HG03060 (cell line): ENCODE results near the gene PTGES2.
"Not testable (repeated sequence)": the region's sequence is repeated elsewhere in the genome, so short reads cannot be mapped to it uniquely, and the experiment has no call there.

Experiments used
- ATAC-seq: cut with Tn5 transposase; IDR thresholded peaks from one replicate; pipeline ENCODE4 v1.9.1; 2021; ENCODE audit warnings: low read depth, moderate number of reproducible peaks; ENCODE audit not compliant: unreplicated experiment

The PTGES2 gene

DNA sequence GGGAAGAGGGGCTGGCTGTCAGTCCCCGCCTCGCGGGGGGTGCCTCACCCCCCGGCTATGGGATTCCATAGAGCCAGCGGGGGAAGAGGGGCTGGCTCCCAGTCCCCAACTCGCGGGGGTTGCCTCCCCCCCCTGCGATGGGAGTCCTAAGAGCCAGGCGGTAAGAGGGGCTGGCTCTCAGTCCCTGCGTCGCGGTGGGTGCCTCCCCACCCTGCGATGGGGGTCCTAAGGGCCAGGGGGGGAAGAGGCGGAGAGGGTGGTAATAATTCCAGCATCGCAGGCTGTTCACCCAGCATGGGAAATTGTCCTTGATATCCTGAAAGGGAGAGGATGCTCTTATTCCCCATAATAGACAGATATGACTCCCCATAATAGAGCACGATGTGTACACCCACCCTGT is 12.1 kb upstream of the PTGES2 start:
- no peak for ATAC-seq

DNA sequence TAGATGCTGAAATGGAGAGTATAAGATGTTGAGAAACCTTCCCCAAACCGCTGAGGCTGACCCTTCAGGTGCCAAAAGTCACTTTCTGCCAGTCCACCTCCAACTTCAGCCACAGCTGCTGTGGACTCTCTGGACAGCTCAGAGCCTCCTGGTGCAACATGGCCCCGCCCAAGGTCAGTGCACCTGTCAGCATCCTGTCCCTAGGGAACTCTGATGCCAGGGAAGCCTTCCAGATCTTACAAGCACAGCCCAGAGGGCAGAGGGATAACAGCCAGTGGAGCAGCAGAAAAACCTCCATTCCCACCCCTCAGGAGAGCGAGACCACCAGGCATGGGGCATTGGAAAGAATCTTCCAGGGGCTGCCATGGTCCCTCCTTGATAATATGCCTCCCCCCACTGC is 10.5 kb upstream of the PTGES2 start:
- no peak for ATAC-seq

DNA sequence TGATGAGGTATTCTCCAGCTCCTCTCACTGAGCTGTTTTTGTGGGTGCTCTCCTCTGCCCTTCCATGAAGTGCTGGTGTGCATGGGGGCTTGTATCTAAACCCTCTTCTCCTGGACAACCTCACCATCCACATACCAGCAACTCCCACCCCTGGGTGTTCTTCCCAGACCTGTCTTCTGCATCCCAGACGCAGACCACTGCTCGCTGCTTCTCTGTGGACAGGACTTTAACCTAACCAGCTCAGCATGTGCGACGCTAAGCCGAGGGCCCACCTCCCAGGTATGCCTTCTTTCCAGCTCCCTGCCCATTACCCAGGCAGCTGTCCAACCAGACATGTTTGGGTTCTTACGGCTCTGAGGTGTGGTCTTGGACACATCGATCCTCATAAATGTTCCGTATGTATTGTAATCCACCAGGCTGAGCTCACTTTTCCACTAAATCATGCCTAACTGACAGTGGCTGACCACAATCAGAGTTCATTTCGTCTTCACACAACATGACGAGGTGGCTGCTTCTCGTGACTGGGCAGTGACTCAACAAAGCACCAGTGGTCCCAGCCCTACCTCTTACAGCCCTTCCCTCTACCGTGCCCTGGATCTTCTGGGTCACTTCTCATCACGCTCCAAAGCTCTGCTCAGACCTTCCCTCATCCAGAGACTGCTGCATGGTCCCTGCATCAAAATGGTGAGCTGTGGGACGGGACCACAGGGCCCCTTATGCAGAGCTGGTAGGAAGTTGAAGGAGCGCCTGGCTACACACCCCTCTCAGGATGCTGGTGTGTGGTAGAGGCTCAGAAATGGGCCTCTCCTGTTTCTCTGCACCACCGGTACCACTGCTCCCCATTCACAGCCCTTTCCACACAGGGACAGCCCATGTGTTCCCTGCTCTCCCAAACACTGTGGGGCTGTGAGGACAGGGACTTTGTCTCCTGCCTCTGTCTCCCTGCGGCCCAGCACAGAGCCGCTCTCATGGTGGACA is 9.6 kb upstream of the PTGES2 start:
- ATAC-seq: no peak

DNA sequence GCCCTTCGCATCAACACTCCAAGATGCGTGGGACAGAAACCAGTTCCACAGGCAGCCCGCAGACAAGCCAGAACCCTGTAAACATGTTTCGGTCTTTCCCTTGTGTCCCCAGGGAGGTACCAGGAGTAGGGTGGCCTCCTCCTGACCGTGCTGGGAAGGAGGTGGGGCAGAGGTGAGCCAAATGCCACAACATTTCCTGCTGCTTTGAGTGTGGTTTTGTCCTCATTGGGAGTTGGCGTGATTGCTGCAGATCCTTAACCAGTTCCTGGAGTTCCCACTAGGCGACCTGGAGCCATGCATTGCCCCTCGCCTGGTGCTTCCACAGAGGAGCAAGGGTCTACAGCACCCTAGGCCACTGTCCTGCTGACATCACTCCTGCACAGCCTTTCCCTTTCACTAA is 8.0 kb upstream of the PTGES2 start:
- ATAC-seq: not testable (repeated sequence)

DNA sequence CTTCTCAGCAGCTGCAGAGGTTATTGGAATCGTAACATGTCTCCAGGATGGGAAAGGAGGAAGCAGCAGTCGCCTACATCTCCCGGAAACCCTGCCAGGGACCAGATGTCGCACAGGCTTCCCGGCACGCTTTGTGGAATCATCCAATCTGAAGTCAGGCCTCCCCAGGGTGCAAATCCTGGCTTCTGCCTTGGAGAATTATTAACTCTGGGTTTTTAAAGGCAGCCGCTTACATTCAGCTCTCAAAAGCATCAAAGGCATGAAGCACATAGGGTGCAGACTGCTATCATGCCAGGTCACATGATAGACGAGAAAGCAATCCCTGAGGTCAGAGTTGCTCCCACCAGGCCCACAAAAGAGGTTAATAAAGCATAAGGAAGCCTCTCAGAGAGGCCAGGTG is 4.6 kb upstream of the PTGES2 start:
- not testable (repeated sequence) for ATAC-seq

DNA sequence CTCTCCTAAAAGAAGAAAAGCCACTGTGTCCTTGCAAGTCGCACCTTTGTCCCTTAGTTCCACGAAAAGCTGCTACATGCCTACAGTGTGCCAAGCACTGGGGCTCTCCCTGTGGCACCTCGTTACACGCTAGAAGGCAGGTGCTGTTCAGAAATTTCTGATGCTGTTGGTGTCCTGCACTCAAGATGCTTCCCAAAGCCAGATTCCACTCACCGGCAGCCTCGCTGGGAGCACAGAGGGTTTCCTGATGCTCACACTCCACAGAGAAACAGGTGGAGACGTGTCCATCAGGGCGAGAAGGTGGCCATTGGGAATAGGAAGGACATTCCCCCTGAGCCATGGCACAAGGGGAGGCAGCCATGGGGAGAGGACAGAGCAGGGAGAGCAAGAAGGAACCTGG is 3.8 kb upstream of the PTGES2 start:
- ATAC-seq: not testable (repeated sequence)

DNA sequence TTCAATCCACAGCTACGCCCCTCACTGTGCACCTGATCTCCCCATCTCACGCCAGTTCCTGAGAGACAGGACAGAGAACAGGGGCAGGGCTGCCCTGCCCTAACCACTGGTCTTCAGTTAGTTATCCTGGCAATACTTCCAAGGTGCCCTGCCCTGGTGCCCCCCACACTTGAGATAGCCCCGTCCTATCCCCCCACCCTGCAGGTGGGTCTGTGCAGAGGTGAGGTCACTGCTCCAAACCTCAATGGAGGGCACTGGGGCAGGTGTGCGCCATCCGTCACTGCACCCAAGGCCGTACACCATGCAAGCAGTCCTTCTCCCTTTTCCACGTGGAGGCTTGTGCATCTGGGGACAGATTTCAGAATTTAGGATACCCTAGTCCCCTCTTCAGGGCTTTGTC is 3.1 kb upstream of the PTGES2 start:
- ATAC-seq: not testable (repeated sequence)

DNA sequence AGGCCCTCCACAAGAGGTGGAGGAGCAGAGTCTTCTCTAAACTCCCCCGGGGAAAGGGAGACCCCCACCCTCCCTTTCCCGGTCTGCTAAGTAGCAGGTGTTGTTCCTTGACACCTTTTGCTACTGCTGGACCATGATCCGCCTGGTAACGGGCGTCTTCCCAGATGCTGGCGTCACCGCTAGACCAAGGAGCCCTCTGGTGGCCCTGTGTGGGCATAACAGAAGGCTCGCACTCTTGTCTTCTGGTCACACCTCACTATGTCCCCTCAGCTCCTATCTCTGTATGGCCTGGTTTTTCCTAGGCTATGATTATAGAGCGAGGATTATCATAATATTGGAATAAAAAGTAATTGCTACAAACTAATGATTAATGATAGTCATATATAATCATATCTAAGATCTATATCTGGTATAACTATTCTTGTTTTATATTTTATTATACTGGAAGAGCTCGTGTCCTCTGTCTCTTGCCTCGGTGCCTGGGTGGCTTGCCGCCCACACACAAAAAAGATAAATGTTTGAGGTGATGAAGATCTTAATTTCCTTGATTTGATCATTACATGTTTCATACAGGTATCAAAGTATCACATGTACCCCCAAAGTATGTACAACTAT is 2.6 kb upstream of the PTGES2 start:
- ATAC-seq: not testable (repeated sequence)

DNA sequence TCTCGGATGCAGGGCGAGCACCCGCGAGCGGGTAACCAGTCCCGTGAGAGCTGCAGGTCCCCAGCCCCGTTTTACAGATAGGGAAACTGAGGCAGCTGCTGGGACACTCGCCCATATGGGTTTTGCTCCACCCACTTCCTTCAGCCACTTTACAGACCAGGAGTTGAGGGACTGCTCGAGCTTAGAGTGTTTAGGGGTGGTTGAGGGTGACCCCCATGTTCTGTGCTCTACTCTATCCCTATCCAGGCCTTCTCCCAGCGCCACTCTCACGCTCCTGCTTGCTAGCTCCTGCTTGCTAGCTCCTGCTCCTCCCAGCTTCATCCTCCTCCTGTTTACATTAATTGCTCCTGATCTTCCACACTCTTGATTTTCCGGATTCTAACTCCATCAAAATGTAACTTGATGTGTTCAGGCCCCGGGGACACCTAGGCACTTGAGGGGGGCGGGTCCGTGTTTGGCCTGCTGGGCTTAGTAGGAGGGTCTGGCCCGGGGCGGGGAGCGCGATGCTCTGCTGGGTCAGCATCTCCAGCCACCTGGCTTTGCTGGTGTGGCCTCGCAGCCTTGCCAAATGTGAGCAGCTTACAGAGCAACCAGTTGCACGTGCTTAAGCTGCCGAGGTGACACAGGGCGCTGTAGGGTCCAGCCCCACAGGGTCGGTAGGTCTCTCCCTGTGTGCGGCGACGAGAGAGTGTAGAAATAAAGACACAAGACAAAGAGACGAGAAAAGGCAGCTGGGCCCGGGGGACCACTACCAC is 1.5 kb upstream of the PTGES2 start:
- ATAC-seq: no peak

DNA sequence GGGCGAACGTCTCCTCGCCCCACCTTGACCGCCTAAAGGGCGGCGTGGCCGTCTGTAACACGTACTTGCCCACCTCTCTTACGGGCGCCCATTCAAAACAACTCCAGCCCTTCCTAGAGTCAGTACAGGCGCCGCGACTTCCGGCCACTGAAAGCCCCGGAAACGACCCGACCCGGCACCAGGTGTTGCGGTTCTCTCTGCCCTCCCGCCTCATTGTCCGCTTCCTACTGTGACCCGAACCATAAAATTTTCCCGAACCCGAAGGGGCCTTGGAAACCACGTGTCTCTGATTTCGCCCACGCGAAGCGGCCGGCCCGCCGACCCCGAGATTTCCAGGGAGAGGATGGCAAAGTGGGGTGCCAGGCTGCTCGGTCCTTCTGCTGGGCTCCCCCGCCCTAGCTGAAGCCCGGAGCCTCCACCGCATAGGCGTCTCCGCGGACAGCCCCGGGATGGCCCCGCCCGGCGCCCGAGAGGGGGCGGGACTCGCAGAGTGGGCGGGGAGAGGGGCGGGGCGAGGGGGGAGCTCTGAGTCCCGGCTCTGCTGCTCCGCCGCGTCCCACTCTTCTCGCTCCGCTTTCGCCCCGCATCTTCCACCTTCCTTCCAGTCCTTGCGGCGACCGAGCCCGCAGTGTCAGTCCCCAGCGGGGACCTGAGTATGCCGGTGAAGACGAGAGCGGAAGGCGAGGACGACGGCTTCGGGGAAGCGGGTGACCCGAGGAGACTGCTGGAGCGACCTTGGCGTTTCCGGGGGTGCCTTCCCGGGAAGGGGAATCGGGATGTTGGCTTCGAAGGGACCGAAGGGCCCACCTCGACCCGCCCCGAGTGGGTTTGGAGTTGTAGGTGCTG is 684 bp upstream of the PTGES2 start:
- ATAC-seq: no peak

DNA sequence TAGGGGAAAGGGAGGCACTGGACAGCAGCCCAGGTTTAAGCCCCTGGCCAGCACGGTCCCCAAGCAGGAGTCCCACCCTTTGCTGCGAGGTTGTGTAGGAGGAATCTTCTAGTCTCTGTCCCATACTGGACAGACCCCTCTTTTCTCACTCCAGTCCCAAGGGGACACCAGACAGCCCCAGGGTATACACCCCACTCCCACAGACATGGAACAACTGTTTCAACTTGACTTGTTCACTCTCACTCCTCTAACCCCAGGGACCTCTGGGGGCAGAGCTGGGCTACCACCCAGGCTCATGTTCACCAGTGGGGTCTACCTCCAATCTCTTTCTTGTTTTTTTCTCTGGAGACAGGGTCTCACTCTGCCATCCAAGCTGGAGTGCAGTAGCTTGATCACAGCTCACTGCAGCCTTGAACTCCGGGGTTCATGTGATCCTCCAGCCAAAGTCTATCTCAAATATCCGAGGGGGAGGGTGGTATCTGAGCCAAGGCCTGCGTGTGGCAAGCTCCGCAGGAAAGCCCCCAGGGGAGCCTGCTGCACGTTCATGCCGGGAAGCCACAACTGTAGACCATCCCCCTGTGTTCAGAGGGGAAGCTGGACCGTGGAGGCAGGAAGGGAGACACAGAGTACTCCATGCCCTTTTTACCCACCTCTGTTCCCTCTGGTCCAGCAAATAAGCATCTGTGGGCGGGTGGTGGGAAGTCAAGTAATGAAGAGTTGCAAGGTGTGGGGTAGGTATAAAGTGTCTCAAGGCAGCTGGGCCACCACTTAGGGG is 1.8 kb downstream of the PTGES2 start:
- ATAC-seq: no peak

DNA sequence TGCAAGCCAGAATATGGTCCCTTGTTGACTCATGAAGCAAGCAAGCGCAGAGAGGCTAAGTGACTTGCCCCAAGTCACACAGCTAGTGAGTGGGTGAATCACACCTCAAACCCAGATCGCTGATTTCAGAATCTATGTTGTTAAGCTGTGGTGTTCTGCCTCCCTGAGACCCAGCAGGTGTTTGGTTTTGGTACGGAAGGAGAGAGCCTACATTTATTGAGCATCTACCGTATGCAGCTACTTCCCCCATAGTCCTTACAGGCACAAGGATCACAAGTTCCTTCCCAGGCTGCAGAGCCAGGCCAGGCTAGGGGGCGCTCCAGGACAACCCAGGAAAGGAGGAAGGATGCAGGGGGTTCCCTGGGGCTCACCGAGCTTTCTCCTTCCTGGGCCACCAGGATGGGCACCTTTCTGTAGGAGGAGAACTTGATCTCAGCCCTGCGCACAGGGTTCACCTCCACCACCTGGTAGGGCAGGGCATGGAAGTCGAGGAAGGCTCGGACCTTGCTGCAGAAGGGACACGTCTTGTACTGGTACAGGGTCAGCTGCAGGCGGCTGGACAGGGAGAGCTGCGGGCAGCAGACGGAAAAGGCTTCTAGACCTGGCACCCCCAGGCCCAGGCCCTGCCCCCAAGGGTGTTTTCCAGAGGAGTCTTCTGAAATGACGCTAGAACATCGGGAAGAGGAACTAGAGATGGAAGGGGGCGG is 2.5 kb downstream of the PTGES2 start:
- ATAC-seq: no peak

DNA sequence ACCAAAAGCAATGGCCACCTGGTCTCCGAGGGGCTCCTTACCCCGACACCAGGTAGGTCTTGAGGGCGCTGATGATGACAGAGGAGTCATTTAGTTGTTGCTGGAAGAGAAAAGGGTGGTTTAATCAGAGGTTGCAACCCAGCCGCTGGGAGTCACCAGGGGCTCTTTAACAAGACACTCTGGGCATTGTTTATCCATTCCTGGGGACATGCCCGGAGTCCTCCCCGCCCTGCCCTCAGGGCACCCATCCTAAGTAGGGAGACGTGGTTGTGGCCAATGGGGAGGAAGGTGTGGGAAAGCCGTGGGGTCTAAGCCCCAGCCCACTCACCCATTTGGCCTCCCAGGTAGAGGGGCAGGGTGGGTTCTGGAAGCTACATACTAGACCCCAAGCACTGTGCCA is 3.1 kb downstream of the PTGES2 start:
- ATAC-seq: no peak

DNA sequence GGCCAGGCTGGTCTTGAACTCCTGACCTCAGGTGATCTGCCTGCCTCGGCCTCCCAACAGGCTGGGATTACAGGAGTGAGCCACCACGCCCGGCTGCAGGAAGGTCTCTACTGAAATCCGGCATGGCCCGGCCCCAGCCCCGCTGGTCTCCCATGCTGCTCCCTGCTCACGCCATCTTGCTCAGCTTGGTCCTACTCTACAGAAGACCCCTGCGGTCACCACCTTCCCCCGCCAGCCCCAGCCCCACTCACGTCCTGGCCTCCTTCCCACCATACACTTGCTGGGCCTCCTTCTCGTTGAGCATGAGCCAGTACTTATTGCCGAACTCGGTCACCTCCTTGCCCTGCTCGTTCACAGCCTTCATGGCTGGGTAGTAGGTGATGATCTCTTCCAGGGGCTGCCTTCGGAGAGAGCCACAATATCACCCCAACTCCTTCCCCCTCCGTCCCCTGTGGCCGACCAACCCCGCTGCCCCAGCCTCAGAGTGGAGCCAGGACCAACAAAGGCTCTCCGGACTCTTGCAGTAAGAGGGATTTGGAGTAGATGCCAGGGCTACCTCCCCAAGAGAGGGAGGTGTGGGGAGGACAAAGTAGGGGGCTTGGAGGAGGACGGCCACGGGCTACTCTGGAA is 4.0 kb downstream of the PTGES2 start:
- ATAC-seq: no peak

DNA sequence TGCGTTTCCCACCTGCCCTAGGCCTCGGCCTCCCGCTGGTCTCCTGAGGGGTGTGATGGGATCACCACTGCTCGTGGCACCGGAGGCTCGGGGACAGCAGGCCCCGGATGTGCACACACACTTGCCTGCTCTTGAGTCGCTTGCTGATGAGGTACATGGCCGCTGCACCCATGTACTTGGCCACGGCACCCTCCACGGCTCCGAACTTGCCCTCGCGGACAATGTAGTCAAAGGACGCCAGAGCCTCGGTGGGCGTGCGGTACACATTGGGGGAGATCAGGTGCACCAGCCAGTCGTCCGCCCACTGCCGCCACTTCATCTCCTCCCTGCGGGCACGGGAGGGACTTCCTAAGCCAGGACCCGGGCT is 4.7 kb downstream of the PTGES2 start:
- no peak for ATAC-seq

DNA sequence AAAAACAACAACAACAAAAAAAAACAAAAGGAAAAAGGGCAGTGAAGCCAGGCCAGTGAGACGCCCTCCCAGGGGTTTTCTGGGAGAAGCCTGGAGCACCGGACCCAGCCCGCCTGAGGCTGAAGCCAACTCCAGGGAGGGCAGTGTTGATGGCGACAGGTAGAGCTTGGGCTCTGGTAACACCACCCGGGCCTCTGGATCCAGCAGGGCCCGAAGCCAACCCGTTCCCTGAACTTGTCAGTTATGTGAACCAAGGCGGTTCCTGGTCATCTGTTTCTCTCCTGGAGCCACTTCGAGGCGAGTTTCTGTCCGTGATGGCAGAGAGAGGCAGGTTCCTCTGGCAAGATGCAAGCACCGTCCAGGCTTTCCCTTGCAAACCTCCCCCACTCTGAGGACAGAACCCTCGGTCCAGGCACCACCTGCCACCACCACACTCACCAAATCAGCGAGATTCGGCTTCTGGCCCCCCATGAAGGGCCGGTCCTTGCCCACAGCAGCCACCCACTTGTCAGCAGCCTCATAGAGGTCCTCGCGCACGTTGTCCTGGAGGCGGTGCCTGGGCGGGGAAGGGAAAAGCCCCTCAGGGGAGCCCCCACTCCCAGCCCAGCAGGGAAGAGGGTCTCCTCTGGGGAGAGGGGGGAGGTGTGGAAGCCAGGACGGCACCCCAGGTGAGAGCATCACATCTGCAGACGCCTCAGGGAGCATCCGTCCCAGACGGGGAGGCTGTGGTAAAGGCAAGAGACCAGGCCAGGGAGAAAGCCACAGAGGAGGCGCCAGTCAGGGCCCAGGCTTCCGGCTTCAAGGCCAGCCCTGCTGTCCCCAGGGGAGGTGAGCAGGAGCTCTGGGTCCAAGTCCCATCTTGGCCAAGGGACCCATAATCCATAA is 5.4 kb downstream of the PTGES2 start:
- no peak for ATAC-seq

DNA sequence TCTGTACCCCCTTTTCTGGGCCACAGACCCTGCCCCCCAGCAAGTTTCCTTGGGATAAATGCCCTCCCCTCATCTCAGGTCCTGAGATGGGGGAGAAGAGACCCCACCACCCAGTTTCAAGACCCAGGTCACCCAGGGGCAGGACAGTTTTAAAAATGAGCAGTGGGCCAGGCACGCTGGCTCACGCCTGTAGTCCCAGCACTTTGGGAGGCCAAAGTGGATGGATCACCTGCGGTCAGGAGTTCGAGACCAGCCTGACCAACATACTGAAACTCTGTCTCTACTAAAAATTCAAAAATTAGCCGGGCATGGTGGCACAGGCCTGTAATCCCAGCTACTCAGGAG is 6.1 kb downstream of the PTGES2 start:
- ATAC-seq: no peak
